ENCODE measurements around the gene PDXDC1.
"Not testable (repeated sequence)": the region's sequence is repeated elsewhere in the genome, so short reads cannot be mapped to it uniquely, and the experiment has no call there.

- not testable (repeated sequence) for TF ChIP-seq GATA1 (IDR thresholded peaks at IDR 0.05; ENCODE audit: low read depth, low read length); POLR2A (IDR thresholded peaks at IDR 0.05; ENCODE audit: low read length)
Observed at GRCh38 chr16:15050440-15050839, 75.6 kb downstream of the PDXDC1 start.

Measured in erythroblast (primary cell).